Activated gamma-delta T cell treated with anti-CD3 and anti-CD28 coated beads, Interleukin-2, amount 50 U/mL, for 16 hours (primary cell): Measurements from ENCODE around the gene MICAL3.
"Not testable (repeated sequence)": the region's sequence is repeated elsewhere in the genome, so short reads cannot be mapped to it uniquely, and the experiment has no call there.

ENCODE experiments used
- DNase-seq: peaks from one replicate; pipeline ENCODE4 v3.0.0-alpha.2; 2020; ENCODE audit warnings: low read depth

Gene MICAL3

GRCh38 chr22:18060646-18061620, 36.6 kb upstream of the MICAL3 start:
- no peak for DNase-seq

GRCh38 chr22:18059991-18060390, 35.6 kb upstream of the MICAL3 start:
- DNase-seq = no peak

DNA sequence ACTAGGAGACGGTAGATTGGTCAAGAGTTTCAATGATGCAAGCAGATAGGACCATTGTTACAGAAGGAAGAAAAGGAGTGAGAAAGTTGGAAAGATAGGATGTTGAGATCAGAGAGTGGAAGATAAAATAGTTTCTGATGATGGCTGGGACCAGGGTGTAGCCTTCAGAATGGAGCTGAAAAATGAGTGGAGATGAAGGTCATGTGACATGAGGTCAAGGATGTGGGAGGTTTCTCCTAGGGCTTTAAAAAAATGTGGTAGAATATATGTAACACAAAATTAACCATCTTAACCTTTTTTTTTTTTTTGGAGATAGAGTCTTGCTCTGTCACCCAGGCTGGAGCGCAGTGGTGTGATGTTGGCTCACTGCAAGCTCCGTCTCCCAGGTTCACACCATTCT, 35.1 kb upstream of the MICAL3 start:
- no peak for DNase-seq

DNA sequence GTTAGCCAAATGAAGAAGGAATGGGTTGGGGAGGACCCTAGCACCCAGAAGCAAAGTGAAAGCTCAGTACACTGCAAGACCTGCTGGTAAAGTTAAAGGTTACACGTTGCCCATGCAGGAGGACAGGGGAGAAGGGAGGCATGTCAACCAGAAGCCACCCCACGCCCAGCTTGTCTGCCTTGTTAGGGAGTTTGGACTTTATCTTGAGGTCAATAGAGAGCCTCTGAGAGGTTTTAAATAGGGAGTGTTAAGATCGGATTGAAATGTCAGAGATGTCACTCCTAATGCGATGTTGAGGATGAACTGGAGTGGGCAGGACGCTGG, 34.7 kb upstream of the MICAL3 start:
- DNase-seq = no peak

DNA sequence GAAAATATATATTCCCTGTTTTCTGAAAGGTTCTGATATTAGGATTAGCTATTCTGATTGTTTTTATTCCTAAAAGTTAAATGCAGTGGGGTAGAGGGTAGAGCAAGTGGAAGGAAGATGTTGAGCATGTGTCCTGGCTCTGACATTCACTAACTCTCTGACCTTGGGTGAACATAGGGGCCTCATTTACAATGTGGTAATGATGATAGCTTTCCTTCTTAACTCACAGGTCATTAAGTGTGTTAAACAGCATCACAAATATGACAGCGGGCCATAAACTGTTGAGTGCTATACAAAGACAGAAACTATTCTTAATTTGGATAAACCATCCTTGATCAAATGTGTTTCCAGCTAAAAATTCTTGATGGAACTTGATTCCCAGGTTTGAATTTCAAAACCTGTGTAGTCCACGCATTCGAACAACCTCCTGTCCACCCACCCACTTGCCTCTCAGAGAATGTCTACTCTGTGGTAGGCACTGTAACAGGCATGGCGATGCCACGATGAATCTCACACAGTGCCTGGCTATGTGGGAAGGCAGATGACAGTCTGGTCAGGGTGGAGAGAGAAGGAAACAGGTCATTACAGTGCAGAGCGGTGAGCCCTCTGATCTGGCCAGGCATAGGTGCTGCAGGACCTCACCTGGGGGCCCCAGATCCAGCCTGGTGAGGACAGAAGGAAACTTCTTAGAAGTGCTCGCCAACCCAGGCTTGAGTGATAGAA, 34.2 kb upstream of the MICAL3 start:
- DNase-seq = no peak

DNA sequence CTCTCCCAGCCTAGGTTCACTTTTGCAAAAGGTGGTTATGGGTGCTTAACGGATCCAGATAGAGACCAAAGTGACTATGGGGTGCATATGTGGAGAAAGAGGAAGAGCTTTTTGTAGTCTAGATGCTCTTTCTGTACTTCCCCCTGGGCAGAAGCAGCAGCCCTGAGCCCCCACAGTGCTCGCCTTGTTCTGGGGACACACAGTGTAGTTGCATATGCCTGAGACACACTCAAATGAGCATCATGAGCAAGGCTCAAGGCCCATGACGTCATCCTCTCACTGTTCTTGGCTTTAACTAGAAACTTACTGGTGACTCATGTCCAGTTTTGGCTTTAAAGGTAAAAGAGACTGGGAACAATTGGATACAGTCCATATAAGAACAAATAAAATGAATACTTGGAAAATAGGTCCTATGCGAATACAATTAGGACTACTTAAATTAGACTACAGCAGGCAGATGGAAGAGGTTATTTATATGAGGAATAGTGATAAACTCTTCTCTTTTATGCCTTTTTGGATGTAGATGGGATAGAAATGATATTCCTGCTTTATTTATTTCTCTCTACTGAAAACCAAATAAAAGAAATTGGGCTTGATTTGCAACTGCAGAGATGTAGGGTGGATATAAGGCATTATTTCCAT, 33.3 kb upstream of the MICAL3 start:
- DNase-seq = no peak

DNA sequence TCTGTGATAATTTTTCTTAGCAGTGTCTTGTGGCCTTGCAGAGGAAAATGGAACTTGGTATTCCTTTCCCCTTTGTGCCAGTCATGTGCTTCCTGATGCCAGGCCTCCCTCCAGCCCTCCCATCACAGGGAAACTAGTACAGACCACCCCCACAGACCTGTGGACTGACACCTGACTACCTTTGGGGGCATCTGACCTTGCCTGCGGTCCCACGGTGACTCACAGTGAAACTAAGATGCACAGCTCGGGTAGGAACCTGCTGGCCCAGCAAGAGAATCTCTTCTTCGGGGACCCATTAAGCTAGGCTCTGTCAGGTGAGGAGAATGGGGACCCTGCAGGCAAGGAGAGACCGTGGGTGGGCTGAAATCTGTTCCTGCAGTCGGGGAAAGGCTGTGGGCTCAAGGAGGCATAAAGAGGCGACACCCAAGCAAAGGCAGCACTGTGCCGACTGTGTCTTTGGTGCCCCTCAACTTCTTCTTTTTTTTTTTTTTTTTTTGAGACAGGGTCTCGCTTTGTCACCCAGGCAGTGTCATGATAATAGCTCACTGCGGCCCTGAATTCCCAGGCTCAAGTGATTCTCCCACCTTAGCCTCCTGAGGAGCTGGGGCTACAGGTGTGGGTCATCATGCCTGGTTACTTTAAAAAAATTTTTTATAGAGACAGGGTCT, 32.6 kb upstream of the MICAL3 start:
- no peak for DNase-seq

- DNase-seq = no peak
Observed at GRCh38 chr22:18056161-18056666, 31.9 kb upstream of the MICAL3 start.

- no peak for DNase-seq
Observed at GRCh38 chr22:18055619-18056160, 31.3 kb upstream of the MICAL3 start.

DNA sequence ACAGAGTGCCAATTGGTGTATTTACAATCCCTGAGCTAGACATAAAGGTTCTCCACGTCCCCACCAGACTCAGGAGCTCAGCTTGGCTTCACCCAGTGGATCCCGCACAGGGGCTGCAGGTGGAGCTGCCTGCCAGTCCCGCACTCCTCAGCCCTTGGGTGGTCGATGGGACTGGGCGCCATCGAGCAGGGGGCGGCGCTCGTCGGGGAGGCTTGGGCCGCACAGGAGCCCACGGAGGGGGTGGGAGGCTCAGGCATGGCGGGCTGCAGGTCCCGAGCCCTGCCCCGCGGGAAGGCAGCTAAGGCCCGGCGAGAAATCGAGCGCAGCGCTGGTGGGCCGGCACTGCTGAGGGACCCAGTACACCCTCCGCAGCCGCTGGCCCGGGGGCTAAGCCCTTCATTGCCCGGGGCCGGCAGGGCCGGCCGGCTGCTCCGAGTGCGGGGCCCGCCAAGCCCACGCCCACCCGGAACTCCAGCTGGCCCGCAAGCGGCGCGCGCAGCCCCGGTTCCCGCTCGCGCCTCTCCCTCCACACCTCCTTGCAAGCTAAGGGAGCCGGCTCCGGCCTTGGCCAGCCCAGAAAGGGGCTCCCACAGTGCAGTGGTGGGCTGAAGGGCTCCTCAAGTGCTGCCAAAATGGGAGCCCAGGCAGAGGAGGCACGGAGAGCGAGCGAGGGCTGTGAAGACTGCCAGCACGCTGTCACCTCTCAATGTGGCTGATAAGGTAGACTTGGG, 29.0 kb upstream of the MICAL3 start:
- DNase-seq = not testable (repeated sequence)

DNA sequence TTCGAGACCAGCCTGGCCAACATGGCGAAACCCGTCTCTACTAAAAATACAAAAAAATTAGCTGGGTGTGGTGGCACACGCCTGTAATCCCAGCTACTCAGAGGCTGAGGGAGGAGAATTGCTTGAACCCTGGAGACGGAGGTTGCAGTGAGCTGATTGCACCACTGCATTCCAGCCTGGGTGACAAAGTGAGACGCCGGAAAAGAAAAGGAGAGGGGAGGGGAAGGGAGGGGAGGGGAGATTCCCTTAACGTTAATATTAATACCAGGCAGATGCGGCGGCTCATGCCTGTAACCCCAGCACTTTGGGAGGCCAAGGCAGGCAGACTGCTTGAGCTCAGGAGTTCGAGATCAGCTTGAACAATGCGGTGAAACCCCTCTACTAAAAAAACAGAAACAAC, 26.8 kb upstream of the MICAL3 start:
- not testable (repeated sequence) for DNase-seq

DNA sequence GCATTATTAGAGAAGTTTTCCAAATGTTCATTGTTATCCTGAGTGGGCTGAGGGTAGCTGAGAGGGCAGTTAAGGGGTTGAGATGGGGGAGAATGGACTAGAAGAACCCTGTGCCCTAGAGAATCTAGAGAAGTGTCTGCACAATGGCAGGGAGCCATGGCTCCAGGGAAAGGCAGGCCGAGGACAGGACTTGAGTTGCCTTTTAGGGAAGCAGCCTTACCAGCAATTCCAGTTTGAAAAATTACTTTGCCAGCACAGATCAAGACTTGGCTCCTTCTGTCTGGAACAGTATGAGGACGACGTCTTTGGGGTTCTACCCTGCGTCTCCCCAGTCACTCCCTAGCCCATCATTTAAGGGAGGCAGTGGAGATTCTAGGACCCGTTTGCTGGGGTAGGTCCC, 25.7 kb upstream of the MICAL3 start:
- no peak for DNase-seq

GRCh38 chr22:18048441-18048898, 24.1 kb upstream of the MICAL3 start:
- no peak for DNase-seq

GRCh38 chr22:18048041-18048440, 23.7 kb upstream of the MICAL3 start:
- no peak for DNase-seq

GRCh38 chr22:18045794-18046193, 21.4 kb upstream of the MICAL3 start:
- no peak for DNase-seq

DNA sequence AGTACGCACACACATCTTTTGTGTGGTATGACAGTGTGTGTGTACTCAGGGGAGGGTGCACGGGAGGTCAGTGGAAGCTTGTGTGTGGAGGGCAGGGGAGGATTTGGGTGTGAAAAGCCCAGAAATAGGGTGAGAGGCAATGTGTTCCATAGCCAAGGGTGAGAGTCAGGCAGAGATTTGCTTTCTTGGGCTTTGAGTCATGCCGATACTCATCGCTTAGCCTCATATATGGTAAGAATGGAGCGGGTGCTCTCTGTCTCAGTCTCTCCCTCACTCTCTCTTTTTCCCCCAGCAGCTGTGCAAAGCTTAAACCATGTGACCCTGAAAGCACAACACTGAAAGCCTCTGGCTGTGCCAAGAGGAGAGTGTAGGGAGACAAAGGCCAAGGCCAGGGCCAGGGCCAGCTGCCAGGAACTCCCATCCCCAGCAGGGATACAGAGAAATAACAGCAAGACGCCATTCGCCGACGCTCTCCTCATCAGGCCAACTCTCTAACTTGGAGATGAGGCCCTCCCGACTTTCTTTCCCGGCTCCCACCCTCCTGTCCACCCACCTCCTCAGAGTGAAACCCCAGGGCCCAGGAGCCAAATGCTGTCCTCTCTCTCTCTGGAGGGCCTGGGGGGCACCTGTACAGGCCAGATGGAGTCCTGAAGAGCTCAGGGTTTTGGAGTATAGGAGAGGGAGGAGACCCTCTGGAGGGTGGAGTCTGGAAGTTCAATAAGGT, 20.3 kb upstream of the MICAL3 start:
- no peak for DNase-seq

- DNase-seq = no peak
Observed at GRCh38 chr22:18042685-18043084, 18.3 kb upstream of the MICAL3 start.

DNA sequence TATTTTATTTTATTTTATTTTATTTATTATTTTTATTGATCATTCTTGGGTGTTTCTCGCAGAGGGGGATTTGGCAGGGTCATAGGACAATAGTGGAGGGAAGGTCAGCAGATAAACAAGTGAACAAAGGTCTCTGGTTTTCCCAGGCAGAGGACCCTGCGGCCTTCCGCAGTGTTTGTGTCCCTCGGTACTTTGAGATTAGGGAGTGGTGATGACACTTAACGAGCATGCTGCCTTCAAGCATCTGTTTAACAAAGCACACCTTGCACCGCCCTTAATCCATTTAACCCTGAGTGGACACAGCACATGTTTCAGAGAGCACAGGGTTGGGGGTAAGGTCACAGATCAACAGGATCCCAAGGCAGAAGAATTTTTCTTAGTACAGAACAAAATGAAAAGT, 16.5 kb upstream of the MICAL3 start:
- not testable (repeated sequence) for DNase-seq

DNA sequence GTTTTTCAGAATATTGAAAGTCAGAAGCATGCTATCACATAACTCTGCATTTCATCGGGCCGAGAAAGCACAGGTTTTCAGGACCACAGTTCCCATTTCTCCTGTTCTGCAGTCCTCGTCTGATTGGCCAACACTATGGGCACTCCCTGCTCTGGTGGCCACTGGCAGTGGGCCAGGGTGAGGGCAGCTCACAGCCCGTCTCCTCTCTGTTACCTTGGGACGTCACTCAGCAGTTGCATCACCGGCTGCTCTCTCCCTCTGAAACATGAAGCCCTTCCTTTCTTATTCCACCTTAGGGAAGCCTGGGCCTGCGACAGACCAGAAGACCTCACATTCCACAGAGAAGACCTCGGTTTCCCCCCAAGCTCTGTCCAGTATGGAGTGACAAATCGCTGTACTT, 11.4 kb upstream of the MICAL3 start:
- no peak for DNase-seq

DNA sequence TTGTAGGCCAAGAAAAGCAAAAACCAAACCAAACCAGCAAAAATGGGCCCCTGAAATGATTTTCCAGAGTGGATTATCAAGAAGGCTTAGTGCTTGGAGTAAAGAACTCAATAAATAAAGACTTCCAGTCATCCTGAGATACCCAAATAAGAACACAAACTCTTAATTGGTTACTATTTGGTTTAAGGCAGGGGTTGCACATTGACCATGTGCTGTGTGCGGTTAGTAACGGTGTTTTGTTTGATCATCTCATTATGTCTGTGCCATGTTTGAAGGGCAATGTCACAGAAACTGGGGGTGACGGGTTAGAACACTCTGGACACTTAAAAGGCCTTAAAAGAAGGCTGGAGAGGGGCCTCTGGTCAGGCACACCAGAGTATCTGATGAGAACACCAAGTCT, 9.7 kb upstream of the MICAL3 start:
- DNase-seq = no peak
